OCI-LY7 (cell line): ENCODE data around the gene NEMF.
A peak's percentile ranks its signal among the peaks of the same experiment; 100 is the strongest.

Experiments
- EZH2phosphoT487 ChIP-seq: fragments of 200-600 bp; sonication (generic); IDR thresholded peaks from 2 replicates; pipeline ENCODE4 v1.6.1; 2018; ENCODE audit warnings: low read depth, borderline replicate concordance, mild to moderate bottlenecking, mixed run types, antibody characterized with exemption, low read length, moderate library complexity, mixed read lengths
- TF ChIP-seq, protein P1 (sequence below): fragments of 200-600 bp; sonication (generic); conservative IDR thresholded peaks from 2 replicates; pipeline ENCODE4 v1.5.1; 2014; ENCODE audit warnings: mild to moderate bottlenecking, antibody characterized with exemption, low read length, moderate library complexity, mixed read lengths

DNA sequence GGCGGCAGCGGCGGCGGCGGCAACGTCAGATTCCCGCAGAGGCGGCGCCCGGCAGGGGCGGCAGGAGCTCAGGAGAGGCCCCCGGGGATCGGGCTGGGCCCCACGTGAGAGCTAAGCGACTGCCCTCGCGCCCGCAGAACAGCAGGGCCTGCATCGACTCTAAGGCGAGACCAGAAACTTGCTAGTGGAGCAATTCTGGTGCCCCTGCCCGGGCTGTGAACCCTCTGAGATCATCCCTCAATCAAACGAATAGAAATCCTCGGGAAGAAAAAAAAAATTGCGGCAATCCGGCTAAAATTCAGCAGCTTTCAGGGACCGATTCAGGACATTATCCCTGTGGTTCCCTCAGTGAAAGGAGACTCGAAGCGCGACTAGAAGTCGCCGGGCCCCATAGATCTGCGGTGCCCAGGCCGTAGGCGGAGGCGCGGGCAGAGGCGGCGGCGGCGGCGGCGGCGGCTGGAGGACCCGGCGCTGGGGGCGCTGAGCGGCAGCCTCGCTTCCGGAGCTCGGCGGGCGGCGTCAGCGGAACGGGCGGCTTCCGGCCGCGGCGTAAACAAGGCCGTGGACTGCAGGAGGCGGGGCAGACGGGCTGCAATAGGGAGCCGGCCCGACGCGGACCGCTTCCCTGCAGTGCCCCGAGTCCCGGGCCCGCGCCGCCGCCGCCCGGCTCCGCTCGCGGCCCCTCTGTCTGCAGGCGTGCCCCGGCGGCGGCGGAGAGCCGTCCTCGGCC, 84.9 kb downstream of the NEMF start, which contains the start of gene KLHDC2:
- TF ChIP-seq, protein P1, sequence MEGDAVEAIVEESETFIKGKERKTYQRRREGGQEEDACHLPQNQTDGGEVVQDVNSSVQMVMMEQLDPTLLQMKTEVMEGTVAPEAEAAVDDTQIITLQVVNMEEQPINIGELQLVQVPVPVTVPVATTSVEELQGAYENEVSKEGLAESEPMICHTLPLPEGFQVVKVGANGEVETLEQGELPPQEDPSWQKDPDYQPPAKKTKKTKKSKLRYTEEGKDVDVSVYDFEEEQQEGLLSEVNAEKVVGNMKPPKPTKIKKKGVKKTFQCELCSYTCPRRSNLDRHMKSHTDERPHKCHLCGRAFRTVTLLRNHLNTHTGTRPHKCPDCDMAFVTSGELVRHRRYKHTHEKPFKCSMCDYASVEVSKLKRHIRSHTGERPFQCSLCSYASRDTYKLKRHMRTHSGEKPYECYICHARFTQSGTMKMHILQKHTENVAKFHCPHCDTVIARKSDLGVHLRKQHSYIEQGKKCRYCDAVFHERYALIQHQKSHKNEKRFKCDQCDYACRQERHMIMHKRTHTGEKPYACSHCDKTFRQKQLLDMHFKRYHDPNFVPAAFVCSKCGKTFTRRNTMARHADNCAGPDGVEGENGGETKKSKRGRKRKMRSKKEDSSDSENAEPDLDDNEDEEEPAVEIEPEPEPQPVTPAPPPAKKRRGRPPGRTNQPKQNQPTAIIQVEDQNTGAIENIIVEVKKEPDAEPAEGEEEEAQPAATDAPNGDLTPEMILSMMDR: peak; percentile 75
- TF ChIP-seq EZH2phosphoT487: no peak
